Right ventricle myocardium superior (tissue), 1 donor: Measurements from ENCODE around the gene LAMB3. TPM values are rescaled to one million over a fixed set of nuclear protein-coding genes. Genes with fewer than 3 reads are reported as not detected.
"Not testable (repeated sequence)": the region's sequence is repeated elsewhere in the genome, so short reads cannot be mapped to it uniquely, and the experiment has no call there.

ENCODE experiments used
- ATAC-seq: fragments of 200-7000 bp; cut with Tn5 transposase; one replicate; pipeline ENCODE4 v1.9.1; 2020; ENCODE audit warnings: mild to moderate bottlenecking; ENCODE audit not compliant: poor library complexity
- DNase-seq: peaks from one replicate; pipeline ENCODE4 v3.0.0-alpha.2; 2020
- intact Hi-C: fragments of 100-400 bp; cut with DNase I; formaldehyde crosslinking; loops from one replicate; pipeline ENCODE4 v1.11.2; 2022
- long read RNA-seq: library from polyadenylated mRNA; unstranded; transcript quantifications from one replicate; pipeline ENCODE4 v2.0.0, GENCODE V29; 2021
- total RNA-seq: library from RNA; stranded (reverse); fragmentation: NEBNext Ultra II Directional; extraction: Animal tissue kit (Norgen Biotek cat#: 25700); gene quantifications from one replicate; pipeline ENCODE4 v1.2.1, GENCODE V29; 2021
- donor health status: DM: no; HTN: yes; CAD: no; lungs with severe emphysema.

Gene LAMB3
- total RNA-seq, result 5.0 TPM
- long read RNA-seq, partial matches to known transcripts, result 12 of 12 reads
- long read RNA-seq, other reads (novel, unspliced or antisense), result 0 of 12 reads

GRCh38 chr1:209652121-209652735 is at the start of gene LAMB3:
Gene LAMB3 (minus strand): TSS chr1:209652425. CDS start chr1:209650944, 1,481 bp downstream.
- no peak for DNase-seq
- no peak for ATAC-seq
- intact Hi-C loops, result no loop called here

GRCh38 chr1:209700686-209701085 is 48.5 kb upstream of the LAMB3 start:
- ATAC-seq, intact Hi-C loops, DNase-seq: not testable (repeated sequence)

GRCh38 chr1:209697126-209697525 is 44.9 kb upstream of the LAMB3 start:
- DNase-seq, result no peak
- intact Hi-C loops, result loop anchor here (5.0 kb wide), 1 partner anchor 50 kb away; no protein-coding TSS in a partner anchor
- no peak for ATAC-seq

- ATAC-seq (peak; percentile 40), DNase-seq (no peak)
- intact Hi-C loops, result loop anchor here (5.0 kb wide), 1 partner anchor 51 kb away; no protein-coding TSS in a partner anchor
These were observed 44.4 kb upstream of the LAMB3 start for GRCh38 chr1:209696673-209697072.

- peak; percentile 74 for DNase-seq
- intact Hi-C loops, result loop anchor here (2.0 to 5.0 kb wide), 2 partner anchors 91 to 116 kb away; no protein-coding TSS in a partner anchor
- ATAC-seq, result peak; percentile 70
These were observed 40.7 kb upstream of the LAMB3 start for GRCh38 chr1:209692745-209693504.

- ATAC-seq (no peak), DNase-seq (no peak)
- intact Hi-C loops, result loop anchor here (2.0 to 5.0 kb wide), 2 partner anchors 90 to 115 kb away; no protein-coding TSS in a partner anchor
These were observed 40.1 kb upstream of the LAMB3 start for GRCh38 chr1:209692296-209692695.

- no peak for ATAC-seq
- no peak for DNase-seq
- intact Hi-C loops, result loop anchor here (5.0 kb wide), 1 partner anchor 89 kb away; no protein-coding TSS in a partner anchor
These were observed 39.0 kb upstream of the LAMB3 start for GRCh38 chr1:209691237-209691636.

GRCh38 chr1:209689477-209689876 is 37.3 kb upstream of the LAMB3 start:
- intact Hi-C loops, result loop anchor here (5.0 kb wide), 1 partner anchor 57 kb away; no protein-coding TSS in a partner anchor
- ATAC-seq (no peak), DNase-seq (peak; percentile 38)

- no peak for DNase-seq
- intact Hi-C loops, result loop anchor here (5.0 kb wide), 1 partner anchor 56 kb away; no protein-coding TSS in a partner anchor
- ATAC-seq, result peak; percentile 50
These were observed 36.6 kb upstream of the LAMB3 start for GRCh38 chr1:209688746-209689234.

- intact Hi-C loops, result loop anchor here (5.0 kb wide), 1 partner anchor 54 kb away; no protein-coding TSS in a partner anchor
- ATAC-seq (no peak), DNase-seq (no peak)
These were observed 34.1 kb upstream of the LAMB3 start for GRCh38 chr1:209686322-209686721.

GRCh38 chr1:209685821-209686220 is 33.6 kb upstream of the LAMB3 start:
- intact Hi-C loops, result loop anchor here (5.0 kb wide), 1 partner anchor 54 kb away; no protein-coding TSS in a partner anchor
- ATAC-seq (no peak), DNase-seq (no peak)

GRCh38 chr1:209678981-209679539 is 26.8 kb upstream of the LAMB3 start:
- ATAC-seq (no peak), DNase-seq (no peak)
- intact Hi-C loops, result no loop called here

- intact Hi-C loops, result loop anchor here (2.0 kb wide), 1 partner anchor 29 kb away; no protein-coding TSS in a partner anchor
- DNase-seq (peak; percentile 67), ATAC-seq (peak; percentile 37)
These were observed 23.4 kb upstream of the LAMB3 start for GRCh38 chr1:209675565-209676154.

- ATAC-seq (peak; percentile 89), DNase-seq (peak; percentile 92)
- intact Hi-C loops, result loop anchor here (2.0 kb wide), 1 partner anchor 28 kb away; no protein-coding TSS in a partner anchor
These were observed 22.8 kb upstream of the LAMB3 start, which contains the start of gene G0S2 for GRCh38 chr1:209674957-209675564. Gene G0S2 (plus strand): TSS chr1:209675412. CDS start chr1:209675685, 273 bp downstream.

- intact Hi-C loops, result loop anchor here (2.0 kb wide), 1 partner anchor 27 kb away; no protein-coding TSS in a partner anchor
- ATAC-seq, result peak; percentile 19
- DNase-seq, result peak; percentile 46
These were observed 21.6 kb upstream of the LAMB3 start for GRCh38 chr1:209673631-209674417.

- no peak for DNase-seq
- intact Hi-C loops, result no loop called here
- no peak for ATAC-seq
These were observed 20.7 kb upstream of the LAMB3 start for GRCh38 chr1:209672705-209673630.
